Iris pigment epithelial cell (primary cell): ENCODE data around the gene NR2C2AP.
"Not testable (repeated sequence)": the region's sequence is repeated elsewhere in the genome, so short reads cannot be mapped to it uniquely, and the experiment has no call there.

Source experiments
- DNase-seq: peaks from one replicate; pipeline ENCODE4 v3.0.0-alpha.2; 2011; ENCODE audit warnings: low read depth

Gene NR2C2AP

GRCh38 chr19:19181488-19181998 is 21.7 kb downstream of the NR2C2AP start:
- DNase-seq, result no peak

GRCh38 chr19:19179548-19180441 is 23.4 kb downstream of the NR2C2AP start:
- peak; percentile 21 for DNase-seq

- no peak for DNase-seq
Observed at GRCh38 chr19:19176950-19177349, 26.3 kb downstream of the NR2C2AP start.

GRCh38 chr19:19173243-19173642 is 30.0 kb downstream of the NR2C2AP start:
- DNase-seq, result not testable (repeated sequence)

DNA sequence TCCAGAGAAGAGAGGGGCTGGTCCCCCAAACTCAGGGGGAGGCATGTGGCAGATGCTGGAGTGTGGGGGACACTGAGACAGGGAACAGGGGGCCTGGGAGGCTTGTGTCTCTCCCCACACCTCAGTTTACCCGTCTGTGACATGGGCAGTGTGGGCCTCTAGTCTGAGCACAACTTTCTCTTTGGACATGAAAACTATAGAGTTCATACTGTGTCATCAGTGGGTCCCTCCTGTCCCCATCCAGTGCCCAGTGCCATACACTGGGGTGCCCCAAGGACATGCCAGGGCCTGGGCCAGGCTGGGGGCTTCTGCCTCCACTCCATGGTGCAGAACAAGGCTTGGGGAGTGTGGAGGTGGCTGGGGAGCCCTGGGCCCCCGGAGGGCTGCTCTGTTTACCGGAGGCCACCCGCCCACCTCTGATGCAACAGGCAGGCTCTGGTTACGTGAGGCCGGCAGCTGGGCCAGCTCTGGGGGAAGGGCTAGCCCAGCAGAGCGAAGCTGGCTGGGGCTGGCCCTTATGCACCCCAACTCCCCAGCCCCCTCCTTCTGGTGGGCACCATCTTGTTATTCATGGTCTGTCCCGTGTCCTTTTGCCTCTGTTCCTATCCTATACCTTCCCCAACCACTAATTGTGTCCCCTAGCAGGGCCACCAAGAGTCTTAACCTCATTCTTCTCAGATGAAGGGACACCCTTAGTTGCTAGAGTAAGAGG is 31.2 kb downstream of the NR2C2AP start:
- peak; percentile 79 for DNase-seq

DNA sequence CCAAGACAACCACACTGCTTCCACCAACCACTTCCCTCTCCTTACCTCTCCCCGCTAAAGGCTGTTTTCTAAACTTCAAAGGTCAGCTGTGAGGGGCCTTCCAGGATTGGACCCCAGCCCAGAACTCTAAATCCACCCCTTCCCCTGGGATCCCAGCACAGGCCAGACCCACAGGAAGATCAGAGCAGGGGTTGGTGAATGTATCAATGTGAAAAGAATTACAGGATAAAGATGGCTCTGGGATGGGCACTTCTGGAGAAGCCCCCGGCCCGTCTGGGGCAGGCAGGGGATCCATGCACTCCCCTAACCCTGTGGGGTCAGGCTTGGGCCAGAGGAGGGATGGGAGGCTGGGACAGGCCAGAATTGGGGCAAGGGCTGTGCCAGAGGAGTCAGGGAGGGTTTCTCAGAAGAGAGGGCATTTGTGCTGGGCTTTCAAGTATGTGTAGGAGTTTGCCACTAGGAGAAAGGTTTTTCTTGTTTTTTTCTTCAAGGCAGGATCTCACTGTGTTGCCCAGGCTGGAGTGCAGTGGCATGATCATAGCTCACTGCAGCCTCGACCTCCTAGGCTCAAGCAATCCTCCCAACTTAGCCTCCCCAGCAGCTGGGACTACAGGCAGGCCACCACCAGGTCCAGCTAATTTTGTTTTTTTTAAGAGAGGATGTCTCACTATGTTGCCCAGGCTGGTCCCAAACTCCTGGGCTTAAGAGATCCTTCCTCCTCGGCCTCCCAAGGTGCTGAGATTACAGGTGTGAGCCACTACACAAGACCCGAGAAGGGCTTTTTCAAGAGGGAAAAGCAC is 32.1 kb downstream of the NR2C2AP start:
- DNase-seq, result no peak

DNA sequence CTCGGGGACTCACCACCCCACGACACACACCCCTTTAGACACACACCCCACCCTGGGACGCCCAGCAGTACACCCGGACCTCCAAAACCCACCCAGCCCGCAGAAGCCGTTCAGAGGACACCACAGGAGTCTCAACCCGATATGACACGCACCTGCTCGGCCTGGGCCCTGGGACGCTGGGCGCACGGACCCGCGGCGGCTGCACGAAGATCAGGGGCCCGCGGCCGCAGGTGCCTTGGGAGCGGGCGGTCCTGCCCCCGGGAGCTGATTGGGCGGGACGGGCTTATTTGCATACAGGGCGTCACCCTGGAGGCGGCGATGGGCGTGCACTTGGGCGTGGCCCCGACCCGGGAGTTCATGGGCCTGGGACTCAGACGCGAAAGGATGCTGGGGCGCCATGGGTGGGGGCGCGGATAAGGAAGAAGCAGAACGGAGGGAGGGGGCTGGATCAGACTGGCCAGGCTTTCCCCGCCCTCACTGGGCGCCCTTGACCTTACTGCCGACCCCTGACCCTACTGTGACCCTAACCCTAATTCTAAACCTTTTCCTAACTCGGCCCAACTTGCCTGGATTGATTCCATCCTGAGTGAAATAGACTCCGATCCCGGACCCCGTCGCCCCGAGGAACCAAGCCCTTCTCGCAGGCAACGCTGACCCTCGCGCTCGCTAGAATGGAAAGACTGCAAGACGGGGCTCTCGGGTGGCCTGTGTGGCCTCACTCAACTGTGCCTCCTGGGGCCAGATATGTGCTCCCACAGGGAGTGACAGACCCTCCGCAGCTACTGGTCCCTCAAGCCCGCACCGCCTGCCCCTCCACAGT is 33.0 kb downstream of the NR2C2AP start, which contains the start of gene MEF2B:
MEF2B (minus strand) TSS at position 211 of the 820 bp plus-strand sequence. CDS start 19,528 bp downstream, outside the sequence.
- peak; percentile 74 for DNase-seq

- no peak for DNase-seq
Observed at GRCh38 chr19:19169236-19170052, 33.8 kb downstream of the NR2C2AP start.

DNA sequence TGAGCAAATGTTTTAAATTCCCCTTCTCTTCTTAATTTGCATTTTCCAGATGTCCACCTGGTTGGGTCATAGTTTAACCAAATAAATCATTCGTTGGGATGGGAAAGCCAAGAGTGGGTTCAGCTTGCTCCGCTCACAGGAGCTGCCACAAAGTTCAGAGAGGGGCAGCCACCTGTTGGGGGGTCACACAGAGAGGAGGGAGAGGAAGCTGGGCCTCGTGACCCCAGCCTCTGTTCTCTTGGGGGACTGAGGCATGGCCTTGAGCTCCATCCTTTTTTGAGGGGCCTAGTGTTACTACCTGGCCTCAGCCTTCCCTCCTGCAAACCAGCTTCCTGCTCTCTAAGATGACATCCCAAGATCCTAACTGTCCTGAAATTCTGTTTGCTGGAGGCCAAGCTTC is 35.6 kb downstream of the NR2C2AP start:
- DNase-seq, result no peak

DNA sequence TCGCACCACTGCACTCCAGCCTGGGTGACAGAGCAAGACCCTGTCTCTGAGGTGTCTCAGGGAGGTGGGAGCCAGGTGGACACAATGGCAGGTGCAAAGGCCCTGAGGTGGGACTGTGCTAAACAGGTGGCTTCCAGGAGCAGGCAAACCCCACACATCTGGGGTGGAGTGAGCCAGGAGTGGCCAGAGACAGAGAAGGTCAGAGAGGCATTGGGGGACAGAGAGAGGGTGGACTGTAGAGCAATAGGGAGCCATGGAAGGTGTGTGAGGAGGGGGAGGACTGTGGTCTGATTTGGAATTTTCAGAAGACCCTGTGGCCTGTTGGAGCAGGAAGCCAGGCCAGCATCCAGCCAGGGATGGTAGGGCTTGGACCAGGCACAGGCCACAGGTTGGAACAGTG is 37.8 kb downstream of the NR2C2AP start:
- DNase-seq, result no peak

DNA sequence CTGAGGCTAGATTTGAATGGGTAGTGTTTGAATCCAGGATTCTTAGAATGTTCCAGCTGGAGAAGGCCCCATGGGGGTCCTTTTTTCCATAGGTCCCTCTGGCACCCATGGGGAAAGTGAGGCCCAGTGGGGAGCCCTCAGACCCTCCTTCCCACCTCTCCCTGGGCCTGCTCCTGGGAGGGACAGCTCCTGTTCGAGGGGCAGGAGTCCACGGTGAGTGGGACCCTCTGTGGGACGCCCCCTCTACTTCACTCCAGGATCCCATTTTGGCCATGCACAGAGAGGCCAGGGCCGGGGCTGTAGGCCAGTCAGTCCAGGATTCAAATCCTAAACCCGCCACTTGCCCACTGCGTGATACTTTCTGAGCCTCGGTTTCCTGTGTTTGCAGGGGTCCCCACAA is 40.7 kb downstream of the NR2C2AP start:
- DNase-seq, result no peak

- DNase-seq, result no peak
Observed at GRCh38 chr19:19160461-19161035, 42.7 kb downstream of the NR2C2AP start.

- DNase-seq, result no peak
Observed at GRCh38 chr19:19159534-19159933, 43.7 kb downstream of the NR2C2AP start.

DNA sequence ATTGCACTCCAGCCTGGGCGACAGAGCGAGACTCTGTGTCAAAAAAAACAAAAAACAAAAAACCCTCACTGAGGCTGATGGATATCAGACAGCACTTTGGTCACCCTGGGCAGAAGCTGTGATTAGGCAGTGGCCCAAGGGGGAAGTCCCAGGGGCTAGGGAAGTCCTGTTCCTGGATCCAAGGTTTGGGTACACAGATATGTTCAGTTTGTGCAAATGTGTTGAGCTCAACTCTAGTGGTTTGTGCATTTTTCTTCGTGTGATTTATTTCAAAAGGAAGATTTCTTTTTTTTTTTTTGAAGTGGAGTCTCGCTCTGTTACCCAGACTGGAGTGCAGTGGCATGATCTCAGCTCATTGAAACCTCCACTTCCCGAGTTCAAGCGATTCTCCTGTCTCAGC is 45.4 kb downstream of the NR2C2AP start:
- no peak for DNase-seq

GRCh38 chr19:19155495-19156219 is 47.6 kb downstream of the NR2C2AP start:
- DNase-seq, result no peak

DNA sequence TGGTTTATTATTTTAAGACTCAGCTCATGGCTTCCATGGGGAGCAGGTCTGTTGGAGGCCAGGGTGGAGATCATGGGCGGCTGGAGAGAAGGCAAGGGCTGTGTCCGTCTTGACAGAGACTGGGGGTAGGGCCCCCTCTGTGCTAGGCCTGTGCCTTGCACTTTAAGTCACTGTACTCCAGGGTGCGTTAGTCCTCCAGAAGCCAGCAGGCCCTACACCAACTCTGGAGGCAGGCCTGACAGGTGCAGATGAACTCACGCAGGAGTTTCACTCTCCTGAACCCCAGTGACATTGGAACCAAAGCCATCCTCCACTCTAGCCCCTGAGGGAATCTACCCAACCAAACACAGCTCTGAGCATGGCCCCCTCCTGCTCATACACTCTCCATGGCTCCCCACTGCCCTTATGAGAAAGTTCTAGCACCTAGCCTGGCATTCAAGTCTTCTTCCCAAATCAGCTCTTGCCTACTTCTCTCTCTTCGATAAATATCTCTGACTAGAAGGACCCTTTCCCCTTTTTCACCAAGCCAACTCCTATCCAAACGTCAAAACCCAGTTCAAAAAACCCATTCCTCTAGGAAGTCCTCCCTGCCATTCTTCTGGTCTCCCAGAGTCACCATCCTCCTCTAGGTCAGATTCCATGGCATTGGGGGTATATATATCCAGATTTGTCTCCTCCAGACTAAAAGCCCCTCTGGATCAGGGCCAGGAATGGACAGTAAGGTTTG is 48.3 kb downstream of the NR2C2AP start:
- no peak for DNase-seq

DNA sequence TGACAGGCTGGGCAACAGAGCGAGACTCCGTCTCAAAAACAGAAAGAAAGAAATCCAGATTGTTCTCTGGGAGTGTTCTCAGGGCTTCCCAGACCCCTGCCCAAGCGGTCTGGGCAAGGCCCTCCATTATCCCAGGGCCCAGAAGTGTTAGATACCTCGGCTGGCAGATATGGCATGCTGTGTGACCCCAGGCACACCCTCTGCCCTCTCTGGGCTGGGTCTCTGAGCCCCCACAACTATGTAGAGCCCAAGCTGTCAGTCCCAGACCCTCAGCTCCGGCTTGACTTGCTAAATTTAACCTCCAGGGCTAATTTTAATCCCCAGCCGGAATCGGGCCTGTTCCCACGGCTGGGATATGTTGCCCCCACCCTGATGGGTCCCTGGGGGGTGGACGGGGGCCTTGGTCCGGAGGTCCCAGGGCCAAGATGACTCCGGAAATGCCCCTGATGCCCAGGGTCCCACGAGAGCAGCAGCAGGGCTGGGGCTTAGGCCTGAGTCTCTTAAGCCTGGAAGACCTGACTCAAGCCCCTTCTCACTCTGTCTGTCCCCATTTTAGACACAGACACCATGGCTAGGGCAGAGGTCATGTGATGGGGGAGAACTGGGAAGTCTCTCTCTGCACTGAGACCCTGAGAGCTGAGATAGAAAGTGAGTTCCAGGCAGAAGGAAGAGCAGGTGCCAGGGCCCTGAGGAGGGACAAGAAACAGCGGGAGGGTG is 50.4 kb downstream of the NR2C2AP start:
- no peak for DNase-seq

- no peak for DNase-seq
Observed at GRCh38 chr19:19151418-19151817, 51.8 kb downstream of the NR2C2AP start.
